BLaER1 (cell line): ENCODE results near the gene SPATA3.

Experiments
- H3K27ac ChIP-seq: shearing (Covaris generic); formaldehyde crosslinking; 2 replicates; pipeline ENCODE4 v1.8.1; 2022
- H3K27me3 ChIP-seq: shearing (Covaris generic); formaldehyde crosslinking; 2 replicates; pipeline ENCODE4 v1.8.1; 2022
- H3K36me3 ChIP-seq: shearing (Covaris generic); formaldehyde crosslinking; 2 replicates; pipeline ENCODE4 v1.8.1; 2022
- H3K4me1 ChIP-seq: shearing (Covaris generic); formaldehyde crosslinking; 2 replicates; pipeline ENCODE4 v1.8.1; 2022
- H3K4me2 ChIP-seq: shearing (Covaris generic); formaldehyde crosslinking; 2 replicates; pipeline ENCODE4 v1.8.1; 2022
- H3K4me3 ChIP-seq: shearing (Covaris generic); formaldehyde crosslinking; 2 replicates; pipeline ENCODE4 v1.8.1; 2022
- H3K9ac ChIP-seq: shearing (Covaris generic); formaldehyde crosslinking; 2 replicates; pipeline ENCODE4 v1.8.1; 2022
- H3K9me3 ChIP-seq: shearing (Covaris generic); formaldehyde crosslinking; 2 replicates; pipeline ENCODE4 v1.8.1; 2022
- H4K20me1 ChIP-seq: shearing (Covaris generic); formaldehyde crosslinking; 2 replicates; pipeline ENCODE4 v1.8.1; 2022
- Cebpa-rat ChIP-seq: shearing (Covaris generic); IDR thresholded peaks from 2 replicates; pipeline ENCODE4 v1.8.1; 2022

Gene SPATA3

DNA sequence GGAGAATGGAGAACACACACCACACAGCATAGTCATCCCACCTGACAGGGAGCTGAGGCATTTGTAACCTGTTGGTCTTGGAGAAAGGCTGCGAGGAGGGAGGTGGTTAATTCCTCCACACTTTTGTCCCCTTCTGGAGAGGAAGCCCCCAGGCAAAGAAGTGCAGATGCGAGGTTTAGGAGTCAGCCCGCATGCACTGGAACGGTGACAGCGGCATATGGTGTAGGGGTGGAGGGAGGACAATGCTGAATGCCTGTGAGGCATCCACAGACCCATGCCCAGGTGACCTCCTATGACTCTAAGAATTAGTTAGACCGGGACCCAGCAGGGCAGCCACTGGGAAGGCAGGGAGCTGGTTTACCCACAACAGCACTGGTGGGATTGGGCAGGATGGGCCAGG, 12.2 kb downstream of the SPATA3 start:
- H3K4me2 ChIP-seq = no peak overlapping the region
- H3K4me3 ChIP-seq = no peak overlapping the region
- H3K27ac ChIP-seq = no peak overlapping the region
- H3K4me1 ChIP-seq = no peaks in the 10 kb centered on the region
- no peaks in the 10 kb centered on the region for H4K20me1 ChIP-seq
- no peaks in the 10 kb centered on the region for H3K36me3 ChIP-seq
- H3K27me3 ChIP-seq = no peaks in the 10 kb centered on the region
- no peaks in the 10 kb centered on the region for H3K9me3 ChIP-seq
- no peak overlapping the region for H3K9ac ChIP-seq
- no peak for TF ChIP-seq Cebpa-rat

DNA sequence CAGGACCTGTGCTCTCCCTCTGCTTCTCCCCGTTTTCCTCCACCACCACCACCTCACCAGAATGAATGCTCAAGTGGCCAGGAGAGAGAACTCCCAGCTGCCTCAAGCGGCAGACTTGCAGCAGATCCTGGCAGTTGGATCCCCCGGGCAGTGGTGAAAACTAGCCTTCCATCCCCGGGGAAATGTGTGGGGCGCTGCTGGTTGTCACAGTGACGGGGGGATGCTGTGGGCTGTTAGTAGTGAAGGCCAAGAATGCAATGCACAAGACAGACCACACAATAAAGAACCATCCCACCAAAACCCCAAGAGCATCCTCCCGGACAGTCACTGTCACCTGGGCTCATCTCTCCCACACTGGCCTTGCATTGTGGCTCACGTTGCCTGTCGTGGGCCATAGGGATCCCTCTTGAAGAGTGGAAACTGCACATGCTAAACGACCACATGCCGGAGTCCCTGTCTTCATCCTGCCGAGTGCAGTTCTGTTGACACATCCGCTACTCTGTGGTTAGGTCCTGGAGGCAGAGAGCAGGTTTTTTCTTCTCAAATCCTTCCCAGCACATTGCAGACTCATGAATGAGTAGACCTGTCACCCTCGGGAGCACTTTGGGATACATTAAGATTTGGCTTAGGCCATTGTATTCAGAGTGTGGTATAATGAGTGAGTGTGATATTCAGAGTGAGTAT, 13.5 kb downstream of the SPATA3 start:
- Histone ChIP-seq H3K9ac (no peak overlapping the region), H4K20me1 (no peaks in the 10 kb centered on the region), H3K4me2 (no peak overlapping the region), H3K4me1 (no peaks in the 10 kb centered on the region), H3K4me3 (no peak overlapping the region), H3K27ac (no peak overlapping the region), H3K27me3 (no peaks in the 10 kb centered on the region), H3K9me3 (no peaks in the 10 kb centered on the region), H3K36me3 (no peaks in the 10 kb centered on the region)
- TF ChIP-seq Cebpa-rat = no peak

DNA sequence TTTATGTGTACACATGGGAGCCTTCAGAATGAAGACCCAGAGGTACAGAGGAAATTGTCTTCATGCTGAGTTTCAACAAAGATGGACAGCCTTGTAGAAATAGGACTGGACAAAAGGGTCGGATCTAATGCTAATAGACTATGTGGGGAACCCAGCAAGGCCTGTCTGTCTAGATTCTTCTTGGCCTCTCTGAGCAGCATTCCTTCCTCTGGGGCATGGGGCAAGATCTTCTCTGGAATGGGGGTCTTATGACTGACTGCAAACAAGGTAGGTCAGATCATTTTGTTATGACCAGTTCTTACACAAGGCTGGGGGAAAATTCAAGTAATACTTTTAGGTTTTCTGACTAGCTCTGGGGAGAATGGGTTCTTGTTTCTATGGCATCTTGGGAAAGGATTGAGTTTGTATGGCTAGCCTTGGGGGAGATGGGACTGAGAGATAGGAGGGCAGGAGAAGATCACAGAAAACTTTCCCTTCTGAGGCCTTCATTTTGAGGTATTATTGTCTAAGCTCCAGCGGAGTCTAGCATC, 14.3 kb downstream of the SPATA3 start:
- Histone ChIP-seq H4K20me1 (no peaks in the 10 kb centered on the region), H3K4me2 (no peak overlapping the region), H3K4me1 (no peaks in the 10 kb centered on the region), H3K27me3 (no peaks in the 10 kb centered on the region), H3K36me3 (no peaks in the 10 kb centered on the region), H3K27ac (no peak overlapping the region), H3K9me3 (no peaks in the 10 kb centered on the region), H3K4me3 (no peak overlapping the region), H3K9ac (no peak overlapping the region)
- TF ChIP-seq Cebpa-rat = no peak

DNA sequence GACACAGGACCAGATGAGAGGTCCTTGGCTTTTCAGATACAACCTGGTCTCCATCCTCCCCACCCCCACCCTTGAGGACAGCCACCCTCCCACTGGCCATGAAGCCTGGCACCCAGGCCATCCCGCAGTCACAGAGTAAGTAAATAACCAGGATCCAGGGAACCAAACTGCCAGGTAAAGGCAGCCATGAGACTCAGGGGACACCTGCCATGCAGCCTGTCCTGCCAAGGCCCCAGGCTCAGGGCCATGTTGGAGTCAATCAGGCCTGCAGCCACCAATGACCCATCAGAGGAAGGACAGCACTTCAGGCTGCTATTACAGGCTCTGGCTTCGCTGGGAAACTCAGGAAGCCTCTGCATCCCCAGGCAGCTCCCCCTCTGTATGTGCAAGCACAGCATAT, 15.6 kb downstream of the SPATA3 start:
- Histone ChIP-seq H3K4me3 (no peak overlapping the region), H3K9me3 (no peaks in the 10 kb centered on the region), H3K36me3 (no peaks in the 10 kb centered on the region), H3K27ac (no peak overlapping the region), H3K4me2 (no peak overlapping the region), H3K9ac (no peak overlapping the region), H3K4me1 (no peaks in the 10 kb centered on the region), H3K27me3 (no peaks in the 10 kb centered on the region), H4K20me1 (no peaks in the 10 kb centered on the region)
- no peak for TF ChIP-seq Cebpa-rat

DNA sequence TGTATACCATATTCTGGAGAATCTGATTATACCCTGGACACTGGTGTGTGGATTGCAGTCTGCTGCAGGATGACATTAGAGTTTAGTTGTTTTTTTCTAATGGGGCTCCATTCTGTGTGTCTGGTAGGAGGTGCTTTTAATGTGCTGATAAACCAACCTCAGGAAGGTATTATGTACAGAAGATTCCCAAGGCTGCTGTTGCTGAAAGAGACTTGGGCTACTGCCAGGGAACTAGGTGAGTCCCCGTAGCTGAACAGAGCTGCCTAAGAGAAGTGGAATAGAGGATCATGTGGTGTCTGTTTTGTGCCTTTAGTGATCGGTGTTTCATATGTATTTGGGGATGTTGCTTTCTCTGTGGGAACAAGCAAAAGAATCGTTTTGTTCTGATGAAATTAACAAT, 16.5 kb downstream of the SPATA3 start:
- Histone ChIP-seq H3K27ac (no peak overlapping the region), H4K20me1 (no peaks in the 10 kb centered on the region), H3K9ac (no peak overlapping the region), H3K4me1 (no peaks in the 10 kb centered on the region), H3K4me2 (no peak overlapping the region), H3K4me3 (no peak overlapping the region), H3K36me3 (no peaks in the 10 kb centered on the region), H3K9me3 (no peaks in the 10 kb centered on the region), H3K27me3 (no peaks in the 10 kb centered on the region)
- no peak for TF ChIP-seq Cebpa-rat

DNA sequence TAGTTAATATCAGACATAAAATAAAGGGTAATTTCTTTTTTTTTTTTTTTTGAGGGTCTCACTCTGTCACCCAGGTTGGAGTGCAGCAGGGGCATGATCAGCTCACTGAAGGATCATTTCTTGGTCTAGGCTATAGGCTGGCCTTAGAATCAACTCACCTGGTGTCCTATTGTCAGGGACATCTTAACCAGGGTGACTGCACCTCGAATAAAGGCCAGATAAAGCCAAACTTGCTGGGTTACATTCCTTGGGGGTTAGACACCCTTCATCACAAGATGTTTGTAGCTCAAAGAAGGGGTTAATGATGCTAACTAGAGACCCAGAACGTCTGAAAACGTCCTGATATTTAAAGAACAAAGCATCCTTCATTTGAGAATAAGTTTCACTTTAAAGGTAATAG, 17.9 kb downstream of the SPATA3 start:
- no peak overlapping the region for H3K4me2 ChIP-seq
- no peak for TF ChIP-seq Cebpa-rat

DNA sequence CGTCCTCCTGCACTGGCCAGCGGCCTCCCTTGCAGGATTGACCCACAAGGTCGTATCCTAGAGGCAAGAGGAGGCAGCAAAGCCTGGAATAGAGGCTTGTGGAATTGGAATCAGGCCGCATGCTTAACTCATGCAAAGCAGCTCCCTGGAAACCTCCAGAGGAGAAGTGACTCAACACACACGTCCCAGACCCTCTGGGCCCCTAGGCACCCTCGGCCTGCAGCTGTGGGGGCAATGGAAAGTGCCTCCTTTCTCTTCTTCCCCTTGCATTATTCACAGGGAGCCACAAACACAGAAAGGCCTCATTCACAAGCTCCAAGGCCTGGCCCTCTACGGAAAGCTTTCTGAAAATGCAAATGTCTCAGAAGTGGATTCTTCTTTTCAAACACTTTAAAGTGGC, 19.6 kb downstream of the SPATA3 start:
- Histone ChIP-seq H3K9ac (no peak overlapping the region), H3K36me3 (no peaks in the 10 kb centered on the region), H3K4me1 (no peaks in the 10 kb centered on the region), H3K9me3 (no peaks in the 10 kb centered on the region), H4K20me1 (no peaks in the 10 kb centered on the region), H3K27ac (no peak overlapping the region), H3K27me3 (no peaks in the 10 kb centered on the region), H3K4me2 (no peak overlapping the region), H3K4me3 (no peak overlapping the region)
- TF ChIP-seq Cebpa-rat = no peak

More for the DNA sequence above, 17.9 kb downstream of the SPATA3 start:
- Histone ChIP-seq H3K4me1 (no peaks in the 10 kb centered on the region), H4K20me1 (no peaks in the 10 kb centered on the region), H3K4me3 (no peak overlapping the region), H3K27me3 (no peaks in the 10 kb centered on the region), H3K36me3 (no peaks in the 10 kb centered on the region), H3K9ac (no peak overlapping the region), H3K27ac (no peak overlapping the region), H3K9me3 (no peaks in the 10 kb centered on the region)

DNA sequence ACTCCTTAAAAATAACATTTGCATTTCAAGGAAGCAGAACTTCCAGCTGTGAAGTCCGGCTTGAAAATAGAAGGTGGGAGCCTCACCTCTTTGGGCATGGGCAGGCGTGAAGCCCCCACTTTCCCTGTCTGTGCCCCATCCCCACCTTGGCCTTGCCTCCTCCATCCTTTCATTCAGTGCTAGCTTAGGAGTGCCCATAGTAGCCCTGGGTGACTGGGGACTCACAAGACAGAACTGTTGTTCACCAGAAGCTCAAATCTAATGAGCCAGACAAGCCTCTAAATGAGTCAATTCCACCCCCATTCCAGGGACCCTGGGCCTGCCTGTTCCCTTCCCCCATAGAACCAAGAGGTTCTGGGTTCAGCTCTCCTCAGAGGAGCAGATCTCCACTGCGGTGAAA, 20.0 kb downstream of the SPATA3 start:
- no peak overlapping the region for H3K27ac ChIP-seq
- no peak overlapping the region for H3K9ac ChIP-seq
- TF ChIP-seq Cebpa-rat = no peak
- H3K27me3 ChIP-seq = no peaks in the 10 kb centered on the region
- no peaks in the 10 kb centered on the region for H3K36me3 ChIP-seq
- no peak overlapping the region for H3K4me2 ChIP-seq
- H4K20me1 ChIP-seq = no peaks in the 10 kb centered on the region
- no peaks in the 10 kb centered on the region for H3K4me1 ChIP-seq
- H3K9me3 ChIP-seq = no peaks in the 10 kb centered on the region
- no peak overlapping the region for H3K4me3 ChIP-seq

DNA sequence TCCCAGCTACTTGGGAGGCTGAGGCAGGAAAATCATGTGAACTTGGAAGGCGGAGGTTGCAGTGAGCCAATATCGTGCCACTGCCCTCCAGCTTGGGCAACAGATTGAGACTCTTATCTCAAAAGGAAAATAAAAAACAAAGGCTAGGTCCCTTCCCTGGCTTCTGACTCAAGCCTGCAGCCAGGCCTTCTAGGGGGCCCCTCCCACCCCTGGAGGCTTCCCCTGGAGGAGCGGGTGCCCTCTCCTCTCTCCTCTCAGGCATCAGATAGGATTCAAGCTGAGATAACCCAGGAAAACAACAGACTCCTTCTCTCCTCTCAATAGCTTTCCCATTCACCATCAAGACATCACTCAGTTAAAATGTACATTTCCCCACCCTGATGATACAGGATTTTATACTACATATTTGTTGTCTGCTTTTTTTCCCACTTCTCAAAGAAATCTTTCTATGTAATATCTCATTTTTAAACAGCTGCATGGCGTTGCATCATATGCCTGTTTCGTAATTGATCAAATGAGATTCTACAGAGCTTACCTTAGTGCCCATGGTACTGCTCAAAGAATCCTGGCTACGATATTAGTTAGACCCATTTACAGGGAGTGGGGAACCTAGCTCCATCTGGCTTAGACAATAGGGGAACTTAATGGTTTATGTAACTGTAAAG, 20.8 kb downstream of the SPATA3 start:
- TF ChIP-seq Cebpa-rat = no peak
- Histone ChIP-seq H3K4me2 (no peak overlapping the region), H3K4me3 (no peak overlapping the region), H3K4me1 (no peaks in the 10 kb centered on the region), H3K27ac (no peak overlapping the region), H3K9me3 (no peaks in the 10 kb centered on the region), H3K9ac (no peak overlapping the region), H3K27me3 (no peaks in the 10 kb centered on the region), H3K36me3 (no peaks in the 10 kb centered on the region), H4K20me1 (no peaks in the 10 kb centered on the region)

DNA sequence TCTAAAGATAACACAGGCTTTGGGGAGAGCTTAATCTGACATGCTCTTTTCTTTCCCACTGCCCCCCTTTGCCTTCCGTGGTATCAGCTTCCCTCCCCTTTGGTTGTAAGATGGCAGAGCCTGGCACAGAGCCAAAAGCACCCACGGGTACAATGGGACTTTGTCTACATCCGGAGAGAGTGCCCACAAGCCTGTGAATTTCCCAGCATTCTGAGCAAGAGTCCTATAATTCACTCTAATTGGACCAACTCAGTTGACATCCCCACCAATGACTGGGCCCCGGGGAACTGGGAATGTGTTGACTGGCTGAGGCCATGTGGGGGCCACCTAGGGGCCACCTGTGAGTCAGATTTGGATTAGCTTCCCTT, 21.3 kb downstream of the SPATA3 start:
- no peaks in the 10 kb centered on the region for H4K20me1 ChIP-seq
- no peaks in the 10 kb centered on the region for H3K27me3 ChIP-seq
- H3K27ac ChIP-seq = no peak overlapping the region
- no peak for TF ChIP-seq Cebpa-rat
- H3K4me2 ChIP-seq = no peak overlapping the region
- H3K4me3 ChIP-seq = no peak overlapping the region
- H3K9ac ChIP-seq = no peak overlapping the region
- no peaks in the 10 kb centered on the region for H3K4me1 ChIP-seq
- no peaks in the 10 kb centered on the region for H3K36me3 ChIP-seq
- H3K9me3 ChIP-seq = no peaks in the 10 kb centered on the region
